ENCODE results near the gene FAF2. TPM values are rescaled to one million over a fixed set of nuclear protein-coding genes. Genes with fewer than 3 reads are reported as not detected.

FAF2 gene
- total and polyA plus RNA-seq, 12 donors, result 21.2 to 68.2 (median 40.6) TPM

GRCh38 chr5:176545737-176546509, 97.7 kb downstream of the FAF2 start:
- Histone ChIP-seq H3K4me1 (replicated peaks in 1 of 2) (peaks cover 4 to 16% of the 10 kb centered on the region in 2 donors), H3K27ac (no peak overlapping the region), H3K36me3 (replicated peaks in 1 of 2) (no peaks in the 10 kb centered on the region), H3K4me3 (no peak overlapping the region), H3K27me3 (no peaks in the 10 kb centered on the region), H3K9me3 (replicated peaks in 1 of 3) (no peaks in the 10 kb centered on the region)
- TF ChIP-seq, protein P1, sequence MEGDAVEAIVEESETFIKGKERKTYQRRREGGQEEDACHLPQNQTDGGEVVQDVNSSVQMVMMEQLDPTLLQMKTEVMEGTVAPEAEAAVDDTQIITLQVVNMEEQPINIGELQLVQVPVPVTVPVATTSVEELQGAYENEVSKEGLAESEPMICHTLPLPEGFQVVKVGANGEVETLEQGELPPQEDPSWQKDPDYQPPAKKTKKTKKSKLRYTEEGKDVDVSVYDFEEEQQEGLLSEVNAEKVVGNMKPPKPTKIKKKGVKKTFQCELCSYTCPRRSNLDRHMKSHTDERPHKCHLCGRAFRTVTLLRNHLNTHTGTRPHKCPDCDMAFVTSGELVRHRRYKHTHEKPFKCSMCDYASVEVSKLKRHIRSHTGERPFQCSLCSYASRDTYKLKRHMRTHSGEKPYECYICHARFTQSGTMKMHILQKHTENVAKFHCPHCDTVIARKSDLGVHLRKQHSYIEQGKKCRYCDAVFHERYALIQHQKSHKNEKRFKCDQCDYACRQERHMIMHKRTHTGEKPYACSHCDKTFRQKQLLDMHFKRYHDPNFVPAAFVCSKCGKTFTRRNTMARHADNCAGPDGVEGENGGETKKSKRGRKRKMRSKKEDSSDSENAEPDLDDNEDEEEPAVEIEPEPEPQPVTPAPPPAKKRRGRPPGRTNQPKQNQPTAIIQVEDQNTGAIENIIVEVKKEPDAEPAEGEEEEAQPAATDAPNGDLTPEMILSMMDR (IDR thresholded peaks at IDR 0.05), result no peak
- no peak for TF ChIP-seq POLR2A (IDR thresholded peaks at IDR 0.05)
- WGBS, 4 donors, result 76 to 84% (median 77%) methylated on average over 6 to 13 of the region's 13 CpGs
- no peak for DNase-seq
- intact Hi-C loops (cut with DNase I), result no loop called here

DNA sequence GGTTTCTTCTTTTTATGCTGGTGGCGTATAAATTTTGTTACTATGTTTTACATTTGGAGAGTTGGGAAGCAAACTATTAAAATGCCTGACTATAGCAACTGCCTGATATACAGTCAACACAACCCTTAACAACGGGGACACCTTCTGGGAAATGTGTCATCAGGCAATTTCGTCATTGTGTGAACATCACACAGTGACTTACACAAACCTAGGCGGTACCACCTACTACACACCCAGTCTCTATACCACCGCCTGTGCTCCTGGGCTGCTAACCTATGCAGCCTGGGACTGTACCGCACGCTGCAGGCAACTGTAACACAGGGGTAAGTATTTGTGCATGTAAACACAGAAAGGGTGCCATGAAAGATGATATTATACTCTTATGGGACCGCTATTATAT, 99.6 kb downstream of the FAF2 start:
- 76 to 83% (median 79%) methylated on average over 8 of the region's 8 CpGs for WGBS, 4 donors
- no peak for TF ChIP-seq POLR2A (IDR thresholded peaks at IDR 0.05)
- TF ChIP-seq, protein P1 (IDR thresholded peaks at IDR 0.05), result no peak
- H3K4me3 ChIP-seq, result no peak overlapping the region
- H3K27me3 ChIP-seq, result no peaks in the 10 kb centered on the region
- intact Hi-C loops (cut with DNase I), result no loop called here
- H3K36me3 ChIP-seq (replicated peaks in 1 of 2), result no peaks in the 10 kb centered on the region
- no peak overlapping the region for H3K27ac ChIP-seq
- no peaks in the 10 kb centered on the region for H3K9me3 ChIP-seq (replicated peaks in 1 of 3)
- no peak for DNase-seq
- H3K4me1 ChIP-seq (replicated peaks in 1 of 2), result no peaks in the 10 kb centered on the region

- H3K9me3 ChIP-seq (replicated peaks in 1 of 3), result no peaks in the 10 kb centered on the region
- H3K36me3 ChIP-seq (replicated peaks in 1 of 2), result no peaks in the 10 kb centered on the region
- H3K4me1 ChIP-seq (replicated peaks in 1 of 2), result no peaks in the 10 kb centered on the region
- no peak within 1 kb of the TSS for H3K27ac ChIP-seq
- 81 to 95% (median 84%) methylated on average over 11 to 18 of the region's 18 CpGs for WGBS, 4 donors
- no peaks in the 10 kb centered on the region for H3K27me3 ChIP-seq
- H3K4me3 ChIP-seq, result no peak within 1 kb of the TSS
- no peak for TF ChIP-seq POLR2A (IDR thresholded peaks at IDR 0.05)
- TF ChIP-seq, protein P1 (IDR thresholded peaks at IDR 0.05), result no peak
- intact Hi-C loops (cut with DNase I), result no loop called here
- no peak for DNase-seq
Measured at GRCh38 chr5:176548967-176549444, 100.8 kb downstream of the FAF2 start, which contains the start of gene CDHR2. Gene CDHR2, plus strand, starts transcription at chr5:176549342. Its CDS starts 16,011 bp downstream, at chr5:176565353.

GRCh38 chr5:176549871-176550270, 101.7 kb downstream of the FAF2 start:
- no peak for DNase-seq
- H3K4me1 ChIP-seq (replicated peaks in 1 of 2), result no peaks in the 10 kb centered on the region
- no peaks in the 10 kb centered on the region for H3K27me3 ChIP-seq
- TF ChIP-seq, protein P1 (IDR thresholded peaks at IDR 0.05), result no peak
- no peak for TF ChIP-seq POLR2A (IDR thresholded peaks at IDR 0.05)
- H3K9me3 ChIP-seq (replicated peaks in 1 of 3), result no peaks in the 10 kb centered on the region
- H3K4me3 ChIP-seq, result no peak overlapping the region
- 84 to 91% methylated on average over 7 of the region's 7 CpGs; no CpG with 5 or more reads in 2 of the 4 donors for WGBS, 4 donors
- no peaks in the 10 kb centered on the region for H3K36me3 ChIP-seq (replicated peaks in 1 of 2)
- H3K27ac ChIP-seq, result no peak overlapping the region
- intact Hi-C loops (cut with DNase I), result no loop called here

Data from adrenal gland (tissue), 12 donors.